ENCODE measurements around the gene LPCAT1.

LPCAT1 gene

DNA sequence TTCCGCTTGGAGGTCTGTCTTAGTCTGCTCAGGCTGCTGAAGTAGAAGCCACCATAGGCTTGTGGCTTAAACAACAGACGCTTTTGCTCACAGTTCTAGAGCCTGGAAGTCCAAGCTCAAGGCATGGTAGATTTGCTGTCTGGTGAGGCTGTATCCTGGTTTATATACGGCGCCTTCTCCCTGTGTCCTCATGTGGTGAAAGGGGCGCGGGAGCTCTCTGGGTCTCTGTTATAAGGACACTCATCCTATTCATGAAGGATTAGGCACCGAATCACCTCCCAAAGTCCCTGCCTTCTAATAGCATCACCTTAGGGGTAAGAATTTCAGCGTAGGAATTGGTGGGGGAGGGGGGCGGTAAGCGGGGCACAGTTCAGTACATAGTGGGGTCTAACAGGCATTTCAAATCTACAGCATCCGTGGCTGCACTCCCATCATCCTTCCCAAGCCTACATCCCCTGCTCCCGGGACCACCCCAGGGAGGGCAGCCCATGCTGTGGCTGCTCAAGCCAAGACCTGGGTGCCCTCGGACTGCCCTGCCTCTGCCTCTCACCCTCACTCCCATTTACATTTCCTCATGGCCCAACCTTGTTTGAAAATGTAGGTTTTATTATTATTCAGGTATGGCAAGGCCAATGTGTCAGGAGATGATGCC, 15.1 kb upstream of the LPCAT1 start:
- ATAC-seq = no peak
- peaks cover 26% of the 10 kb centered on the region for H3K4me1 Mint-ChIP-seq
- H3K36me3 Mint-ChIP-seq = no peaks in the 10 kb centered on the region
- H3K9me3 Mint-ChIP-seq = no peaks in the 10 kb centered on the region
- H3K27me3 Mint-ChIP-seq = no peaks in the 10 kb centered on the region
- peak overlapping the region; percentile 97 for H3K27ac Mint-ChIP-seq
- no peak overlapping the region for H3K4me3 Mint-ChIP-seq

DNA sequence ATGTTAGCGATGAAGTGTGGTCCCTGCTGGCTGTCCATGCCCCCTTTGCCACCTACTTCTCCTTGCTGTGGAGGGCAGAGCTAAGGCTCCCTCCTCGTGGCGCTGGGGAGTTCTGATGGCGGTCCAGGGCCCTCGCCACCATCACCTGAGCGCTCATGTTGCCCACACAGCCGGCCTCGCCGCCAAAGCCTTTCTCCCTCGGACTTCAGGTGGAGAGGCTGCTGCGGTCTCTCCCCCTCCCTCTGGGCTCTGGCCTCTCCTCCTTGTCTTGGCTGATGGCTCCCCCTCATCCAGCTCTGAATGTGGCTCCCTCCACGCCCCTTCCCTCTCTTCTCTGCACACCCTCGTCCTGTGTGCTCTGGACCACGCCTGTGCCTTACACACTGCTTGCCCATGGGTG, 14.5 kb upstream of the LPCAT1 start:
- Mint-ChIP-seq H3K4me3 (no peak overlapping the region), H3K27ac (peak overlapping the region; percentile 97), H3K36me3 (no peaks in the 10 kb centered on the region), H3K27me3 (no peaks in the 10 kb centered on the region), H3K9me3 (no peaks in the 10 kb centered on the region), H3K4me1 (peaks cover 26% of the 10 kb centered on the region)
- ATAC-seq = no peak

DNA sequence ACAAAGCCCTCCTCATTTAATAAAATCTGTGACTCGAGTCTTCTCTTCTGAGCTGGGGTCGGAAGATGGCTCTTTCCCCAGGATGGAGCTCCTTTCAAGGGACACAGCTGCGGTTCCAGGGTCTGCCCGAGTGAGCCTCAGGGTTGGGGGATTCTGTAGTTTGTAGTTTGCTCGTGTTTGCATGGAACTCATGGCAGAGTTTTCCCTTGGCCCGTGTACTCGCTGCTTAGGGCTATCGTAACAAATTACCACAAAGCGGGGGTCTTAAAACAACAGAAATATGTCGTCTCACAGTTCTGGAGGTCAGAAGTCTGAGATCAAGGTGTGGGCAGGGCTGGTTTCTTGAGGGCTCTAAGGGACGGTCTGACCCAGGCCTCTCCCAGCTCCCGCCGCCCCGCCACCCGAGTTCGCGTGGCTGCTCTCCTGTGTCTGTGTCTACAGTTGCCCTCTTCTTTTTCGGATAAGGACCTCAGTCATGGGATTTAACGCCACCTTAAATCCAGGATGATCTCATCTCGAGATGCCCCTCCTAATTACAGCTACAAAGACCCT, 13.9 kb upstream of the LPCAT1 start:
- peak overlapping the region; percentile 97 for H3K27ac Mint-ChIP-seq
- no peak overlapping the region for H3K4me3 Mint-ChIP-seq
- no peaks in the 10 kb centered on the region for H3K36me3 Mint-ChIP-seq
- peaks cover 26% of the 10 kb centered on the region for H3K4me1 Mint-ChIP-seq
- no peak for ATAC-seq
- no peaks in the 10 kb centered on the region for H3K27me3 Mint-ChIP-seq
- H3K9me3 Mint-ChIP-seq = no peaks in the 10 kb centered on the region

DNA sequence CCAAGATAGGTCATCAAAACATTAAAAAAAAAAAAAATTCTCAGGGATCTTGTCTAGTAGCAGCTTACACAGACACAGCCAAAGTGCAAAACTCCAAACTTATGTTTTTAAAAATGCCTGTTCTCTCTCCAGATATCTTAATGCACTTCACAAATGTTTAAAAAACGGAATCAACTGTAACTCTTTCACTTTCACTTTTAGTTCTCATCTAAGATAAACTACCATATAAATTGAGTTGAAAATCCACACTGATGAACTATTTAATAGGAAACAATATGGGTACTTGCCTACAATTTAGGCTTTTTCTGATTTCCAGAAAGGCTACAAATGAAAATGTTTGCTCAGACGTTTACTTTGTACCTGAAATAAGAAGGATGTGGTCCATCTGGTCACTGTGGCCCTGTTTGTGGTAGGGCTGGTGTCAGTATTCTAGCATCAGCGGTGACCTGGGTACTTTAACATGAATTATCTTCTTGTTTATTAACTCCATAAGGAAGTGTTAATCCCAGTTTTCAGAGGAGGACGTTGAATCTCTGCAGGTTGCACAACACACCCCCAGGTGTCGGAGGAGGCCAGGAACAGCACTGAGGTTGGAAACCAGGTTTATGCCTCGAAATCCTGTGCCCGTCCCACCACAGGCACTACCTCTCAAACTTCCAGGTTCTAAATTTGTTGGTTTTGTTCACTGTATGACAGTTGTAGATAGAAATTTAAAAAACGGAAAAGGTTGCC, 13.3 kb upstream of the LPCAT1 start:
- no peaks in the 10 kb centered on the region for H3K27me3 Mint-ChIP-seq
- peak overlapping the region; percentile 79 for H3K4me3 Mint-ChIP-seq
- H3K27ac Mint-ChIP-seq = peak overlapping the region; percentile 97
- H3K36me3 Mint-ChIP-seq = no peaks in the 10 kb centered on the region
- H3K9me3 Mint-ChIP-seq = no peaks in the 10 kb centered on the region
- peaks cover 33% of the 10 kb centered on the region for H3K4me1 Mint-ChIP-seq
- no peak for ATAC-seq

DNA sequence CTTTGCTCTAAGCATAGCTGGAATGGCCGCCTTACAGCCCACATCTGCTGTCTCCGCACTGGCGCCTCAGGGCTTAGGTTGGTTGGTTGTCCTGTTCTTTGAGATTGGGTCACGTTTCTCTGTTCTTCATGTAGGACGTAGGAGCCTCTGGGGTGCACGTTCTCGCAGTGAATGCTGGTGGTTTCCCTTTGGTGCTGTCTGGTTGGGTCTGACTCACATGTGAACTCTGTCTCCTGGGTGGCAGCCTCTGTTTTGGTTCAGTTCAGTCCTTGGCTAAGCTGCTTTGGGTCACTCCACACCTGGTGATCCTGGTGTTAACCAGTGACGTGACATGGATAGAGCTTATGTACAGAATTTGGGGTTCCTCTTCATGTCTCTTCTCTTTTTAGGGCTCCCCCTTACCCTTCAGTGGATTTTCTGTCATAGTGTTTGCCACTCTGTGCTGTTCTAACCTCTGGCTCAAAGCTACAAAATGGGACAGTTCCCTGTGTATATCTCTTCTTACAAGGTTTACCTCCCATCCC, 12.6 kb upstream of the LPCAT1 start:
- Mint-ChIP-seq H3K27ac (peak overlapping the region; percentile 97), H3K4me3 (peak overlapping the region; percentile 79), H3K4me1 (peaks cover 34% of the 10 kb centered on the region), H3K9me3 (no peaks in the 10 kb centered on the region), H3K27me3 (no peaks in the 10 kb centered on the region), H3K36me3 (no peaks in the 10 kb centered on the region)
- ATAC-seq = peak; percentile 99

DNA sequence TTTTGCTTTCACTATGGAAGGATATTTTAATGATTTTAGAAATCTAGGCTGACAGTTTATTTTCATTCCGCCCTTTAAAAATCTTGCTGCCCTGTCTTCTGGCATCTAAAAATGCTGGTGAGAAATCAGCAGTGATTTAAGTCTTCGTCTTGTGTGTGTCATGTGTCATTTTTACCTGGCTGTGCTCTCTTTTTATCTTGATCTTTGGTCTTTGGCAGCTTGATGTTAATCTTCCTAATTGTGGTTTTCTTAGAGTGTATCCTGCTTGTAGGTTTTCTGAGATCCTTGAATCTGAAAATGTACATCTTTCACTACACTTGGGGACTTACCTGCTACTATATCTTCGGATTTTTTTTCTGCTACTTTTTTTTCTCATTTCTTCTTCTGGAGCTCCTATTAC, 11.9 kb upstream of the LPCAT1 start:
- no peaks in the 10 kb centered on the region for H3K27me3 Mint-ChIP-seq
- ATAC-seq = no peak
- H3K27ac Mint-ChIP-seq = peak overlapping the region; percentile 97

DNA sequence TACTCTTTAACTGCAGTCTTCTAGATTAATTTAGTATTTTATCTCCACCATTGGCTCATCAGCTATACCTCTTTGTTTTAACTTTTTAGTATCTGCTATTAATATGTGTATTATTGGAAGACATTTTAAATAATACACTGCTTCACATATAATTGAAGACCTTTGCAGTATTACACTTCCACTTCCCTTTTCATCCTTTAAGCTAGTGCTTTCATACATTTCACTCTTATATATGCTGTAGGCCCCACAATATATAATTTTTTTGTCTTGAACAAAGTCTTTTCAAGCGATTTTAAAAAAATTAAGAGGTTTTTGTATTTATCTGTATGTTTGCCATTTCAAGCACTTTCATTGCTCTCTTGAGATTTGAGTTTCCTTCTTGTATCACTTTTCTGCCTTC, 8.6 kb upstream of the LPCAT1 start:
- Mint-ChIP-seq H3K36me3 (no peaks in the 10 kb centered on the region), H3K4me1 (peaks cover 45% of the 10 kb centered on the region), H3K9me3 (no peaks in the 10 kb centered on the region), H3K27ac (no peak overlapping the region), H3K4me3 (no peak overlapping the region), H3K27me3 (no peaks in the 10 kb centered on the region)
- no peak for ATAC-seq

More for the DNA sequence above, 11.9 kb upstream of the LPCAT1 start:
- Mint-ChIP-seq H3K36me3 (no peaks in the 10 kb centered on the region), H3K9me3 (no peaks in the 10 kb centered on the region), H3K4me1 (peaks cover 41% of the 10 kb centered on the region), H3K4me3 (peak overlapping the region; percentile 79)

DNA sequence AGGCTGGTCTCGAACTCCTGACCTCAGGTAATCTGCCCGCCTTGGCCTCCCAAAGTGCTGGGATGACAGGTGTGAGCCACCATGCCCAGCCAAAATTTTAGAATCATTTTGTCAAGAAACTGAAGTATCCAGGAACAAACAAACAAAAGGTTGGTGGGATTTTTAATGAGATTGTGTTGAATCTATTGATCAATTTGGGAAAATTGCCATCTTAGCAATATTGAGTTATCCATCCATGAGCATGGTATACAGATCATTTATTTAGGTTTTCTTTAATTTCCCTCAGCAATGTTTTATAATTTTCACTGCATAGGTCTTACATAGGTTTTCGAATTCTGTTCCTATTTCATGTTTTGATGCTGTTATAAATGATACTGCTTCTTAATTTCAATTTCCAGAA, 5.7 kb upstream of the LPCAT1 start:
- Mint-ChIP-seq H3K9me3 (no peaks in the 10 kb centered on the region), H3K4me1 (peaks cover 54% of the 10 kb centered on the region), H3K36me3 (no peaks in the 10 kb centered on the region), H3K4me3 (no peak overlapping the region), H3K27me3 (no peaks in the 10 kb centered on the region), H3K27ac (no peak overlapping the region)
- no peak for ATAC-seq

DNA sequence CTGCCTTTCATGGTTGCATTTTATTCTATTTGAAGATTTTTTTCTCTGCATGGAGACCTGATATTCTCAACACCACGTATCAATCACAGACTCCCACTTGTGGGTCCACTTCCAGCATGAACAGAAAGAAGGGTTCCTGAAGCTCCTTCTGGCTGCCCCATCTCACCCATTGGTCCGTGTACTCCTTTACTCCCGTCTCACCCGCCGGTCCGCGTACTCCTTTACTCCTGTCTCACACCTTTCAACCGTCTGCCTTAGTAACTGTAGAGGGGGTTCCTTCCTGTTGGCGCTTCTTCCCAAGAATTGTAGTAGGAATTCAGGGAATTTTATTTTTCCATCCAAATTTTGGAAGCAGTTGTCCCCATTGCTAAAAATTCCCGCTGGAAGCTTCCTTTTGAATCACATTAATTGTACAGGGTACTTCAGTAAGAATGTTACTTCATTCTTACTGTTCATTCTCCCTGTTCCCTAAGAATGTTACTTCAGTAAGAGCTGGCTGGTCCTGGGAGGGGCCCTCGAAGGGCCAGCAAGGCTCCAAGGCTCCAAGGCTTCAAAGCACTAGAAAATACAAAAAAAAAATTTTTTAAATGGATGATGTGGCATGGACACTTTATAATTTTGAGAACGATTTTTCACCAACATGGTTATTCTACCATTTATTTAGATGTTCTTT, 3.9 kb upstream of the LPCAT1 start:
- H3K9me3 Mint-ChIP-seq = no peaks in the 10 kb centered on the region
- H3K4me1 Mint-ChIP-seq = peaks cover 59% of the 10 kb centered on the region
- no peaks in the 10 kb centered on the region for H3K36me3 Mint-ChIP-seq
- peak overlapping the region; percentile 91 for H3K27ac Mint-ChIP-seq
- H3K27me3 Mint-ChIP-seq = no peaks in the 10 kb centered on the region
- ATAC-seq = no peak
- H3K4me3 Mint-ChIP-seq = peak overlapping the region; percentile 7

DNA sequence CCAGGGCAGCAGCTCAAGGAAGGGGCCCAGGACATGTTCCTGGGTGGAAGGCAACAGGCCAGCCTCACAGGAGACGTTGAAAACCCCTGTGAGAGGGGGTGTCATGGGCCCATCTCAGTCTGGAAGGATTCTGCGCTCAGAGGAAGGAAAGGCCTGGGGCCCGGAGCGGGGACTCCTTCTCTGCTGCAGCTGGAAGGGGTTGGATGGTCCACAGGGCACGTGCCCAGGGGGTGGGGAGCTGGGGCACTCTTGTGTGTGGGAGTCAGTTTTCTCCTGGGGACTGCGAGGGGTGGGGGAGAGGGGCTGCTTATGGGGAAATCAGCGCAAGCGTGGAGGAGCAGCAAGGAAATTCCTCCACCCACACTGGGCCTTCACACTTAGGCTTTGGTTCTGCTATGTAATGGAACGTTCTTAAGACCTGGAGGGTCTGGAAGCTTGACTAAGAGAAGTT, 2.9 kb upstream of the LPCAT1 start:
- H3K27me3 Mint-ChIP-seq = no peaks in the 10 kb centered on the region
- peak overlapping the region; percentile 91 for H3K27ac Mint-ChIP-seq

DNA sequence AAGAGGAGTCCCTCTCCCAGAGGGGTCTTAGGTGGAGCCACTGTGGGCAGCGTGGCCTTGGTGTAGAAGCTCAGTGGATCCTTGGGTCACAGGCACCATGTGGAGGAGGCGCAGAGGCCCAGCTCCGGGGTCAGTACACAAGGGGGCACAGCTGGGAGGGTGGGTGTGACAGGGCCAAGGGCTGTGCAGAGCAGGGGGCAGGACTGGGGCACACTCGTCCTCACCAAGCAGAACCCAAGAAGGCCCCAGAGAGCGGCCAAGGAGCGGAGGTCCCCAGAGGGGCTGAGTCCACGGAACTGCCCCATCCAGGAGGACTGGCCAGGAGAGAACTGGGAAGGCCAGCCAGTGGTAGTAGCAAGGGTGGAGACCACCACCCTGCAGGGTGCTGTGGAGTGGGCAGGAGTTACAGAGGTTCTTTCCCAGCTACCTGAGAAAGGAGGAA, 2.5 kb upstream of the LPCAT1 start:
- peaks cover 7% of the 10 kb centered on the region for H3K36me3 Mint-ChIP-seq
- no peaks in the 10 kb centered on the region for H3K9me3 Mint-ChIP-seq
- peaks cover 65% of the 10 kb centered on the region for H3K4me1 Mint-ChIP-seq
- ATAC-seq = no peak
- peak overlapping the region; percentile 91 for H3K27ac Mint-ChIP-seq
- peak overlapping the region; percentile 54 for H3K4me3 Mint-ChIP-seq
- no peaks in the 10 kb centered on the region for H3K27me3 Mint-ChIP-seq

More for the DNA sequence above, 2.9 kb upstream of the LPCAT1 start:
- H3K36me3 Mint-ChIP-seq = peaks cover 5% of the 10 kb centered on the region
- peak overlapping the region; percentile 54 for H3K4me3 Mint-ChIP-seq
- H3K4me1 Mint-ChIP-seq = peaks cover 61% of the 10 kb centered on the region
- H3K9me3 Mint-ChIP-seq = no peaks in the 10 kb centered on the region
- peak; percentile 10 for ATAC-seq

DNA sequence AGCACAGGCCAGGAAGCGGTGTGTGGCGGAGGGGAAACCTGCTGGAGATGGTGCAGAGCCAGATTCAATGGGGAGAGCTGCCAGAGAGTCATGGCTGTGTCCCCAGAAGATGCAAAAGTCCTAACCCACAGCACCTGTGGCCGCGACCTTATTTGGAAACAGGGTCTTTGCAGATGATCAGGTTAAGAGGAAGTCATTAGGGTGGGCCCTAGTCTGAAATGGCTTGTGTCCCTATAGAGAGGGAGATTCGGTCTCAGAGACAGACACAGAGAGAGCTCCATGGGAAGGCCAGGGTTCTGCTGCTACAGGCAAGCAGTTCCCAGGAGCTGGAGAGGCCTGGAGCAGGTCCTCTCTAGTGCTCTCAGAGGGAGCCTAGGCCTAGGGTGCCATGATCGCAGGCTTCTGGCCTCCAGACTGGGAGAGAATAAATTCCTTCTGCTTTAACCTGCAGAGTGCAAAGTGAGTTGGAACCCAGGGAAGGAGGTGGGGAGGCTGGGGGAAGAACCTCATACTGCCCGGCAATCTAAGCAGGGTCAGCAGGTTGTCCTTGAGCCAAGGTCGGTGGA, 1.9 kb upstream of the LPCAT1 start:
- Mint-ChIP-seq H3K4me3 (peak overlapping the region; percentile 76), H3K27me3 (no peaks in the 10 kb centered on the region), H3K9me3 (no peaks in the 10 kb centered on the region), H3K4me1 (peaks cover 64% of the 10 kb centered on the region), H3K27ac (peak overlapping the region; percentile 91), H3K36me3 (peaks cover 7% of the 10 kb centered on the region)
- peak; percentile 2 for ATAC-seq

DNA sequence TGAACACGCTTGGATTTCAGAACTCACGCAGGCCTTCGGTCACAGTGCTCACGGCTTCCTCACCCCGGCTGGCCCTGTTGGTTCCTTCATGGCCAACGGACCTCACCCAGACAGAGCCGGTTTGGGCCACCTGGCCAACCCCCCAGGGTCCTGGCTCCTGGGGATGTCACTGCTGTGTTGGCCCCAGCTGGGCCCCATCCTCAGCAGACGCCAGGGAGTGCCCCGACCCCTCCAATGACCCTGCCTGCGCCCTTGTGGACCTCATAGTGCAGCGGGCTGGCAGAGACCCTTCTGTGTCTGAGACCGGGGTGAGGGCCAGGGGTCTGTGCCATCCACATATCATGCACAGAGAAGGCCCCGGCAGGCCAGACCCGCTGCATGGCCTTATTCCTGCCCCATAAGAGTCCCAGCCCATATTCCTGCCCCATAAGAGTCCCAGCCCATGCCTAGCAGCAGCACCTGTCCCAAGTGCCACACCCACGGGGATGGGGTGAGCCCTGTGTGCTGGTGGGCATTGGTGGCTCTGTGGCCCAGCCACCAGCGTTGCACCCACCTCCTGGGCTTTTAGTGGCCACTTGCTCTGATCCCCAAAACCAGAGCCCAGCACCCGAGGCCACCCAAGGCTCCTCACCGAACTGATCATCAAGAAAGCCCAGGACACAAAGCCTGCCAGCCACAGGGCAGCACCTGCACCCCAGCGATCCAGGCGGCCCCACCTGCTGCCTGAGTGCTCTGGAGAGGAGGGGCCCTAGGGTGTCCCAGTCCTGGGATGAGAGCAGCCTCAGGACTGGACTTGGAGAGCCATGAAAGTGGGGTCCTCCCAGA, 1.3 kb upstream of the LPCAT1 start:
- peaks cover 68% of the 10 kb centered on the region for H3K4me1 Mint-ChIP-seq
- no peaks in the 10 kb centered on the region for H3K9me3 Mint-ChIP-seq
- H3K27me3 Mint-ChIP-seq = no peaks in the 10 kb centered on the region
- no peak for ATAC-seq
- peaks cover 11% of the 10 kb centered on the region for H3K36me3 Mint-ChIP-seq
- H3K4me3 Mint-ChIP-seq = peak overlapping the region; percentile 76
- H3K27ac Mint-ChIP-seq = peak overlapping the region; percentile 91

DNA sequence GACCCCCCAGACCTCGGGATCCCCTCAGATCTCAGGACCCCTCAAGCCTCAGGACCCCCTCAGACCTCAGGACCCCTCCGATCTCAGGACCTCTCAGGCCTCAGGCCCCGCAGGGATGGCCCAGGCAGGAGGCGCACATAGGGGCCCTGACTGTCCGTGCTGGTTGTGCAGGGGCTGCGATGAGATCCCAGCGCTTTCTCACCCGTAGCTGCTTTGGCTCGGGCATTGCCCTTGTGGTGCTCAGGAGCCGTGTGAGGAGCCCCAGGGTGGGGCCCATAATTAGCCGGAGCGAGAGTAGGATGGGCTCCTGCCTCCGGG, 680 bp upstream of the LPCAT1 start:
- no peaks in the 10 kb centered on the region for H3K27me3 Mint-ChIP-seq
- H3K9me3 Mint-ChIP-seq = no peaks in the 10 kb centered on the region
- H3K4me3 Mint-ChIP-seq = peak overlapping the region; percentile 76
- peaks cover 71% of the 10 kb centered on the region for H3K4me1 Mint-ChIP-seq
- H3K36me3 Mint-ChIP-seq = peaks cover 14% of the 10 kb centered on the region
- ATAC-seq = peak; percentile 4
- H3K27ac Mint-ChIP-seq = peak overlapping the region; percentile 91
